Measurements from ENCODE around the gene USHBP1.

DNA sequence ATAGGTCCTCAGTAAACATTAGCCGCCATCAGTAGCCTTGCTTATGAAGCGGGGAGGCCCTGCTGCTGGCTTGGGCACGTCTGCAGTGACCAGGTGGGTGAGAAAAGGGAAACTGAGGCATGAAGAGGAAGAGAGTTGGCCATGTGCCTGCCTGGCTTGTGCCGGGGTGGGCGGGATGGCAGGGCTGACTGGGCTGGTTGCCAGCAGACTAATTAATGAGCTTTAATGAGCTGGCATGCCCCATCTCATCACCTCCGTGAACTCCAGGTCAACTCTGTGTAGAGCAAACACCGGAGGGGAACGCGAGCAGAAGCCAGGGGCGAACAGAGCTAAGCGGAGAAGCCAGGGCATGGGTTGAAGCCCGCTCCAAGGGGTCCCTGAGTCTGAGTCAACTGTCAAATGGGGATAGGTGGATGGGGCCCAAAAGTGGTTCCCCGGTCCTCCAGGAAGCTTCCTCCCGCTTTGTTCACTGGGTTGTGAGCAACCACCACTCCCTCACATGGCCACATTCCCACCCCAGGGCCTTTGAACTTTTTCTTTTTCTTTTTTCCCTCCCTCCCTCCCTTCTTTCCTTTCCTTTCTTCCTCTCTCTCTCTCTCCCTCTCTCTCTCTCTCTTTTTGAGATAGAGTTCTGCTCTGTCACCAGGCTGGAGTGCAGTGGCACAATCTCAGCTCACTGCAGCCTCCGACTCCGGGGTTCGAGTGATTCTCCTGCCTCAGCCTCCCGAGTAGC, 27.6 kb downstream of the USHBP1 start:
- TF ChIP-seq, protein P1, sequence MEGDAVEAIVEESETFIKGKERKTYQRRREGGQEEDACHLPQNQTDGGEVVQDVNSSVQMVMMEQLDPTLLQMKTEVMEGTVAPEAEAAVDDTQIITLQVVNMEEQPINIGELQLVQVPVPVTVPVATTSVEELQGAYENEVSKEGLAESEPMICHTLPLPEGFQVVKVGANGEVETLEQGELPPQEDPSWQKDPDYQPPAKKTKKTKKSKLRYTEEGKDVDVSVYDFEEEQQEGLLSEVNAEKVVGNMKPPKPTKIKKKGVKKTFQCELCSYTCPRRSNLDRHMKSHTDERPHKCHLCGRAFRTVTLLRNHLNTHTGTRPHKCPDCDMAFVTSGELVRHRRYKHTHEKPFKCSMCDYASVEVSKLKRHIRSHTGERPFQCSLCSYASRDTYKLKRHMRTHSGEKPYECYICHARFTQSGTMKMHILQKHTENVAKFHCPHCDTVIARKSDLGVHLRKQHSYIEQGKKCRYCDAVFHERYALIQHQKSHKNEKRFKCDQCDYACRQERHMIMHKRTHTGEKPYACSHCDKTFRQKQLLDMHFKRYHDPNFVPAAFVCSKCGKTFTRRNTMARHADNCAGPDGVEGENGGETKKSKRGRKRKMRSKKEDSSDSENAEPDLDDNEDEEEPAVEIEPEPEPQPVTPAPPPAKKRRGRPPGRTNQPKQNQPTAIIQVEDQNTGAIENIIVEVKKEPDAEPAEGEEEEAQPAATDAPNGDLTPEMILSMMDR (conservative IDR thresholded peaks at IDR 0.05; ENCODE audit: low read depth in 2 of 2): no peak
- TF ChIP-seq EZH2 (IDR thresholded peaks at IDR 0.05; ENCODE audit: low read depth, unreplicated experiment) (no peak), NANOG (IDR thresholded peaks at IDR 0.05; ENCODE audit: borderline replicate concordance) (no peak), POLR2AphosphoS5 (IDR thresholded peaks at IDR 0.05; ENCODE audit: low read depth) (no peak), EZH2phosphoT487 (IDR thresholded peaks at IDR 0.05; ENCODE audit: unreplicated experiment) (no peak), ZNF331 (CRISPR knock-in tag; IDR thresholded peaks at IDR 0.05; ENCODE audit: low read depth) (no peak), CREB1 (CRISPR knock-in tag; IDR thresholded peaks at IDR 0.05; ENCODE audit: low read depth) (no peak), STAT1 (IDR thresholded peaks at IDR 0.05; ENCODE audit: unreplicated experiment) (no peak)
- TF ChIP-seq, protein P2, sequence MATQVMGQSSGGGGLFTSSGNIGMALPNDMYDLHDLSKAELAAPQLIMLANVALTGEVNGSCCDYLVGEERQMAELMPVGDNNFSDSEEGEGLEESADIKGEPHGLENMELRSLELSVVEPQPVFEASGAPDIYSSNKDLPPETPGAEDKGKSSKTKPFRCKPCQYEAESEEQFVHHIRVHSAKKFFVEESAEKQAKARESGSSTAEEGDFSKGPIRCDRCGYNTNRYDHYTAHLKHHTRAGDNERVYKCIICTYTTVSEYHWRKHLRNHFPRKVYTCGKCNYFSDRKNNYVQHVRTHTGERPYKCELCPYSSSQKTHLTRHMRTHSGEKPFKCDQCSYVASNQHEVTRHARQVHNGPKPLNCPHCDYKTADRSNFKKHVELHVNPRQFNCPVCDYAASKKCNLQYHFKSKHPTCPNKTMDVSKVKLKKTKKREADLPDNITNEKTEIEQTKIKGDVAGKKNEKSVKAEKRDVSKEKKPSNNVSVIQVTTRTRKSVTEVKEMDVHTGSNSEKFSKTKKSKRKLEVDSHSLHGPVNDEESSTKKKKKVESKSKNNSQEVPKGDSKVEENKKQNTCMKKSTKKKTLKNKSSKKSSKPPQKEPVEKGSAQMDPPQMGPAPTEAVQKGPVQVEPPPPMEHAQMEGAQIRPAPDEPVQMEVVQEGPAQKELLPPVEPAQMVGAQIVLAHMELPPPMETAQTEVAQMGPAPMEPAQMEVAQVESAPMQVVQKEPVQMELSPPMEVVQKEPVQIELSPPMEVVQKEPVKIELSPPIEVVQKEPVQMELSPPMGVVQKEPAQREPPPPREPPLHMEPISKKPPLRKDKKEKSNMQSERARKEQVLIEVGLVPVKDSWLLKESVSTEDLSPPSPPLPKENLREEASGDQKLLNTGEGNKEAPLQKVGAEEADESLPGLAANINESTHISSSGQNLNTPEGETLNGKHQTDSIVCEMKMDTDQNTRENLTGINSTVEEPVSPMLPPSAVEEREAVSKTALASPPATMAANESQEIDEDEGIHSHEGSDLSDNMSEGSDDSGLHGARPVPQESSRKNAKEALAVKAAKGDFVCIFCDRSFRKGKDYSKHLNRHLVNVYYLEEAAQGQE (IDR thresholded peaks at IDR 0.05; ENCODE audit: unreplicated experiment): no peak

Measured in GM23338 (cell line).